Measurements from ENCODE around the gene SRF. TPM values are rescaled to one million over a fixed set of nuclear protein-coding genes. Genes with fewer than 3 reads are reported as not detected.

Gene SRF
- total and polyA plus RNA-seq, 8 donors, result 20.2 to 36.3 (median 31.0) TPM

DNA sequence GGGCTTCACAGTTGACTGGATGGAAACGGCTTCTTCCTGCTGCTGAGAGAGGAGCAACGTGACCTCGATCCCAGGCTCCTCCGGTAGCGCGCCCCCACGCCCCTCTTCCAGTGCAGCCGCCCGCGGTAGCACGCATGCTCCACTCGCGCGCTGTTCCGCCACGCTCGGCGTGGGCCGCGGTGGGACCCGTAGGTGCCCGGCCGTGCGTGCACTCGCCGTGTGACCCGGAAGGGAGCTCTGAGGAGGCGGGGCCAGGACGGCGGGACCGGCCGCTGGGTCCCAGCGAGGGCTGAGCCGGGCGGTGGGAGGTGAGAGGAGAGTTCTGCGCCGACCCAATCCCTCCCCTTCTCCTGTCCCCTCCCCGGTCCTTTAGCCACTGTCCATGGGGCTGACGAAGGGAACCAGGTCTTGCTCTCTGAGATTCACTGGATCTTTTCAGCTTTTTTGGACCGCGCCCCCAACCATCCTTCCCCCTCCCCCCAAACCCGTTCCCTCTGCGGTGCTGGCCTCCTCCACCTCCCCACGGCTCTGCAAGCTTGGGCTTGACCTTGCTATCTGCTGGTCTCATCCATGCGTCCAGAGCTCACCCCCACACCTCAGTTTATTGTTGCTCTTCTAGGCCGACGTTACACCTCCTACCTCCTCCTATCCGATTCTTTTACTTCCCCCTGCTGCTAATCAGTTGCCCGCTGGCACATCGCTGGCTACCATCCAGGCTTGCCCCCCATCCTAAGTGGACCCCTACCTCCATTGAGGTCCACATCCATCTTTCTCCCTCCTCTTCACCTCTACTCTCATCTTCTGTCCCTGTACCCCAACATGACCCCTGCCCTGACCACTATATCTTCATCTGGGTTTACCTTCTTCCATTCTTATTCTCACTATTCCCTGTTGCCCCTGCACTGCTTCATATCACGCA is 11.1 kb downstream of the SRF start, which contains the start of gene CUL9:
CUL9 (plus strand) TSS at position 255 of the 919 bp plus-strand sequence. CDS start 2,115 bp downstream, outside the sequence.
- intact Hi-C loops (cut with DNase I), result no loop called here

GRCh38 chr6:43183441-43183840 is 12.4 kb downstream of the SRF start:
- Histone ChIP-seq H3K4me1 (peaks cover 10 to 27% of the 10 kb centered on the region in 2 donors), H3K27me3 (no peaks in the 10 kb centered on the region), H3K27ac (no peak overlapping the region), H3K36me3 (peaks cover 0 to 61% of the 10 kb centered on the region in 2 donors), H3K9me3 (no peaks in the 10 kb centered on the region), H3K4me3 (no peak overlapping the region)
- intact Hi-C loops (cut with DNase I), result no loop called here
- no peak for DNase-seq
- ATAC-seq, result no peak
- TF ChIP-seq, protein P1, sequence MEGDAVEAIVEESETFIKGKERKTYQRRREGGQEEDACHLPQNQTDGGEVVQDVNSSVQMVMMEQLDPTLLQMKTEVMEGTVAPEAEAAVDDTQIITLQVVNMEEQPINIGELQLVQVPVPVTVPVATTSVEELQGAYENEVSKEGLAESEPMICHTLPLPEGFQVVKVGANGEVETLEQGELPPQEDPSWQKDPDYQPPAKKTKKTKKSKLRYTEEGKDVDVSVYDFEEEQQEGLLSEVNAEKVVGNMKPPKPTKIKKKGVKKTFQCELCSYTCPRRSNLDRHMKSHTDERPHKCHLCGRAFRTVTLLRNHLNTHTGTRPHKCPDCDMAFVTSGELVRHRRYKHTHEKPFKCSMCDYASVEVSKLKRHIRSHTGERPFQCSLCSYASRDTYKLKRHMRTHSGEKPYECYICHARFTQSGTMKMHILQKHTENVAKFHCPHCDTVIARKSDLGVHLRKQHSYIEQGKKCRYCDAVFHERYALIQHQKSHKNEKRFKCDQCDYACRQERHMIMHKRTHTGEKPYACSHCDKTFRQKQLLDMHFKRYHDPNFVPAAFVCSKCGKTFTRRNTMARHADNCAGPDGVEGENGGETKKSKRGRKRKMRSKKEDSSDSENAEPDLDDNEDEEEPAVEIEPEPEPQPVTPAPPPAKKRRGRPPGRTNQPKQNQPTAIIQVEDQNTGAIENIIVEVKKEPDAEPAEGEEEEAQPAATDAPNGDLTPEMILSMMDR (IDR thresholded peaks at IDR 0.05), result no peak

More for the DNA sequence above, 11.1 kb downstream of the SRF start, which contains the start of gene CUL9:
- Histone ChIP-seq H3K4me3 (peak within 1 kb of the TSS; percentile 48 to 72), H3K4me1 (peaks cover 10 to 27% of the 10 kb centered on the region in 2 donors), H3K9me3 (no peaks in the 10 kb centered on the region), H3K27me3 (no peaks in the 10 kb centered on the region), H3K27ac (peak within 1 kb of the TSS; percentile 65 to 73), H3K36me3 (peaks cover 0 to 61% of the 10 kb centered on the region in 2 donors)
- ATAC-seq (peak; percentile 99), DNase-seq (peak; percentile 67 to 99 (median 88))
- TF ChIP-seq, protein P1 (IDR thresholded peaks at IDR 0.05), result no peak

DNA sequence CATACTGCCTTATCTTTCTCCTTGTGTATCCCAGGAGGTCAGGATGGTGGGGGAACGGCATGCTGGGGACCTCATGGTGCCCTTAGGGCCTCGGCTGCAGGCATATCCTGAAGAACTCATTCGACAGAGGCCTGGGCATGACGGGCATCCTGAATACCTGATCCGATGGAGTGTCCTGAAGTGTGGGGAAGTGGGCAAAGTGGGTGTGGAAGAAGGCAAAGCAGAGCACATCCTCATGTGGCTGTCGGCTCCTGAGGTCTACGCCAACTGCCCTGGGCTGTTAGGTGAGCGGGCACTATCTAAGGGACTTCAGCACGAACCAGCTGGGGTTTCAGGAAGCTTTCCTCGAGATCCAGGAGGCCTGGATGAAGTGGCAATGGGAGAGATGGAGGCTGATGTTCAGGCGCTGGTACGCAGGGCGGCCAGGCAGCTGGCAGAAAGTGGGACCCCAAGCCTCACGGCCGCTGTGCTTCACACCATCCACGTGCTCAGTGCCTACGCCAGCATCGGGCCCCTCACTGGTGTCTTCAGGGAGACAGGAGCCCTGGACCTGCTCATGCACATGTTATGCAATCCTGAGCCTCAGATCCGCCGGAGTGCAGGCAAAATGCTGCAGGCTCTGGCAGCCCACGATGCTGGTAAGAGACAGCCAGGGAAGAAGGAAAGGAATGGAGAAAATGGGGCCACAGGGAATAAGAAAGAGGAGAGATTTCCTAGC is 13.4 kb downstream of the SRF start:
- no peak overlapping the region for H3K4me3 ChIP-seq
- no peaks in the 10 kb centered on the region for H3K9me3 ChIP-seq
- intact Hi-C loops (cut with DNase I), result no loop called here
- H3K4me1 ChIP-seq, result peaks cover 10 to 27% of the 10 kb centered on the region in 2 donors
- no peak overlapping the region for H3K27ac ChIP-seq
- TF ChIP-seq, protein P1 (IDR thresholded peaks at IDR 0.05), result no peak
- ATAC-seq (no peak), DNase-seq (no peak)
- peaks cover 0 to 61% of the 10 kb centered on the region in 2 donors for H3K36me3 ChIP-seq
- H3K27me3 ChIP-seq, result no peaks in the 10 kb centered on the region

GRCh38 chr6:43185391-43185985 is 14.4 kb downstream of the SRF start:
- ATAC-seq, result no peak
- H3K27me3 ChIP-seq, result no peaks in the 10 kb centered on the region
- TF ChIP-seq, protein P1 (IDR thresholded peaks at IDR 0.05), result no peak
- no peak for DNase-seq
- intact Hi-C loops (cut with DNase I), result no loop called here
- peaks cover 10 to 27% of the 10 kb centered on the region in 2 donors for H3K4me1 ChIP-seq
- no peak overlapping the region for H3K27ac ChIP-seq
- peaks cover 0 to 53% of the 10 kb centered on the region in 2 donors for H3K36me3 ChIP-seq
- H3K9me3 ChIP-seq, result no peaks in the 10 kb centered on the region
- no peak overlapping the region for H3K4me3 ChIP-seq

Measured in left lung (tissue), 10 donors.